GM12873 (cell line): ENCODE data around the gene COX6B1.
A peak's percentile ranks its signal among the peaks of the same experiment; 100 is the strongest.

Experiments
- CTCF ChIP-seq: IDR thresholded peaks from 2 replicates; pipeline ENCODE4 v1.5.1; 2012; ENCODE audit warnings: low read depth, mild to moderate bottlenecking, moderate library complexity, low read length, control low read depth; ENCODE audit not compliant: insufficient read depth; ENCODE audit errors: missing control alignments

The COX6B1 gene

GRCh38 chr19:35693422-35693821 lies 45.3 kb downstream of the COX6B1 start:
- no peak for TF ChIP-seq CTCF

- TF ChIP-seq CTCF = peak; percentile 99
Measured at GRCh38 chr19:35693835-35694599, 45.9 kb downstream of the COX6B1 start.

- no peak for TF ChIP-seq CTCF
Measured at GRCh38 chr19:35695895-35696422, 47.8 kb downstream of the COX6B1 start.

GRCh38 chr19:35696835-35697234 lies 48.7 kb downstream of the COX6B1 start:
- no peak for TF ChIP-seq CTCF

GRCh38 chr19:35702223-35703012 lies 54.3 kb downstream of the COX6B1 start:
- TF ChIP-seq CTCF = no peak

- TF ChIP-seq CTCF = no peak
Measured at GRCh38 chr19:35703343-35703742, 55.2 kb downstream of the COX6B1 start.

- no peak for TF ChIP-seq CTCF
Measured at GRCh38 chr19:35704218-35704617, 56.1 kb downstream of the COX6B1 start, which contains the start of gene ZBTB32. TSS of gene ZBTB32 (plus strand) at chr19:35704558. CDS start at chr19:35714627, 10,069 bp downstream.
